Kidney glomerular epithelial cell (primary cell): Measurements from ENCODE around the gene GCN1.
A peak's percentile ranks its signal among the peaks of the same experiment; 100 is the strongest.
"Not testable (repeated sequence)": the region's sequence is repeated elsewhere in the genome, so short reads cannot be mapped to it uniquely, and the experiment has no call there.

Source experiments
- DNase-seq: peaks from one replicate; lab custom pipeline; 2025; lab: John Stamatoyannopoulos, UW

The GCN1 gene, protein sequence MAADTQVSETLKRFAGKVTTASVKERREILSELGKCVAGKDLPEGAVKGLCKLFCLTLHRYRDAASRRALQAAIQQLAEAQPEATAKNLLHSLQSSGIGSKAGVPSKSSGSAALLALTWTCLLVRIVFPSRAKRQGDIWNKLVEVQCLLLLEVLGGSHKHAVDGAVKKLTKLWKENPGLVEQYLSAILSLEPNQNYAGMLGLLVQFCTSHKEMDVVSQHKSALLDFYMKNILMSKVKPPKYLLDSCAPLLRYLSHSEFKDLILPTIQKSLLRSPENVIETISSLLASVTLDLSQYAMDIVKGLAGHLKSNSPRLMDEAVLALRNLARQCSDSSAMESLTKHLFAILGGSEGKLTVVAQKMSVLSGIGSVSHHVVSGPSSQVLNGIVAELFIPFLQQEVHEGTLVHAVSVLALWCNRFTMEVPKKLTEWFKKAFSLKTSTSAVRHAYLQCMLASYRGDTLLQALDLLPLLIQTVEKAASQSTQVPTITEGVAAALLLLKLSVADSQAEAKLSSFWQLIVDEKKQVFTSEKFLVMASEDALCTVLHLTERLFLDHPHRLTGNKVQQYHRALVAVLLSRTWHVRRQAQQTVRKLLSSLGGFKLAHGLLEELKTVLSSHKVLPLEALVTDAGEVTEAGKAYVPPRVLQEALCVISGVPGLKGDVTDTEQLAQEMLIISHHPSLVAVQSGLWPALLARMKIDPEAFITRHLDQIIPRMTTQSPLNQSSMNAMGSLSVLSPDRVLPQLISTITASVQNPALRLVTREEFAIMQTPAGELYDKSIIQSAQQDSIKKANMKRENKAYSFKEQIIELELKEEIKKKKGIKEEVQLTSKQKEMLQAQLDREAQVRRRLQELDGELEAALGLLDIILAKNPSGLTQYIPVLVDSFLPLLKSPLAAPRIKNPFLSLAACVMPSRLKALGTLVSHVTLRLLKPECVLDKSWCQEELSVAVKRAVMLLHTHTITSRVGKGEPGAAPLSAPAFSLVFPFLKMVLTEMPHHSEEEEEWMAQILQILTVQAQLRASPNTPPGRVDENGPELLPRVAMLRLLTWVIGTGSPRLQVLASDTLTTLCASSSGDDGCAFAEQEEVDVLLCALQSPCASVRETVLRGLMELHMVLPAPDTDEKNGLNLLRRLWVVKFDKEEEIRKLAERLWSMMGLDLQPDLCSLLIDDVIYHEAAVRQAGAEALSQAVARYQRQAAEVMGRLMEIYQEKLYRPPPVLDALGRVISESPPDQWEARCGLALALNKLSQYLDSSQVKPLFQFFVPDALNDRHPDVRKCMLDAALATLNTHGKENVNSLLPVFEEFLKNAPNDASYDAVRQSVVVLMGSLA (N-terminal part only)

GRCh38 chr12:120194534-120195395 is at the start of gene GCN1:
TSS of gene GCN1 (minus strand) at chr12:120194715. CDS start at chr12:120194697, 18 bp downstream.
- peak; percentile 59 for DNase-seq

GRCh38 chr12:120242971-120243699 is 48.6 kb upstream of the GCN1 start:
- no peak for DNase-seq

GRCh38 chr12:120242275-120242799 is 47.8 kb upstream of the GCN1 start:
- no peak for DNase-seq

DNA sequence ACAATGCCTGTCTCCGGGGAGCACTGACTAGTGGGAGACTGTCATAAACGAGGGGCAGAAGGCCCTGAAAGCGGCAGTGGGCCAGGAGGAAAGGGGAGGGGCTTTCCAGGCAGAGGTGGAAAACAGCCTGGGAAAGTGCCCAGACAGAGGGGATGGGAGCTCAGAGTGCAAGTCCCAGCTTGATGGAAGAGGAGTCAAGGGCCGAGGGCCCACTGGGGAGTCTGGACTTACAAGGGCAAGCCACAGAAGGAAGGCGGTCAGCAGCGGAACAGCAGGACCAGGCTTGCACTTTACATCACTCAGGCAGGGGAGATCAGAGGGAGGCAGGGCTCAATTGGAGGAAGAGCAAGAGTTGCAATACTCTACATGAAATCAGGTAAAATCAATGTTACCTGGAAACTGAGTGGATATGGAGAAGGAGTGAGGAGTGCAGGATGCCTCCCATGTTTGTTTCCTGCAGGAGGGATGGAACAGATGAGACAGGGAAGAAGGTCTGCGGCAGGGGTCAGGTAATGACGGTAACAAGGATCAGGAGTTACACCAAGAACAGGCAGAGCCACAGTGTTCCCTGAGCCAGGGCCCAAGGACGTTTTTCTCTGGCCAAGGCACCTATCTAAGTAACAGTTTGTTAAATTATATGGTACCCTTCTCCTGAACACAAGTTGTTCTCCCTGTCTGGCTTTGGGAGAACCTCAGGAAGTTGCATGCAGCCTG is 47.2 kb upstream of the GCN1 start:
- DNase-seq, result no peak

- no peak for DNase-seq
Observed at GRCh38 chr12:120240495-120240833, 45.9 kb upstream of the GCN1 start.

GRCh38 chr12:120239776-120240494 is 45.4 kb upstream of the GCN1 start:
- DNase-seq, result no peak

DNA sequence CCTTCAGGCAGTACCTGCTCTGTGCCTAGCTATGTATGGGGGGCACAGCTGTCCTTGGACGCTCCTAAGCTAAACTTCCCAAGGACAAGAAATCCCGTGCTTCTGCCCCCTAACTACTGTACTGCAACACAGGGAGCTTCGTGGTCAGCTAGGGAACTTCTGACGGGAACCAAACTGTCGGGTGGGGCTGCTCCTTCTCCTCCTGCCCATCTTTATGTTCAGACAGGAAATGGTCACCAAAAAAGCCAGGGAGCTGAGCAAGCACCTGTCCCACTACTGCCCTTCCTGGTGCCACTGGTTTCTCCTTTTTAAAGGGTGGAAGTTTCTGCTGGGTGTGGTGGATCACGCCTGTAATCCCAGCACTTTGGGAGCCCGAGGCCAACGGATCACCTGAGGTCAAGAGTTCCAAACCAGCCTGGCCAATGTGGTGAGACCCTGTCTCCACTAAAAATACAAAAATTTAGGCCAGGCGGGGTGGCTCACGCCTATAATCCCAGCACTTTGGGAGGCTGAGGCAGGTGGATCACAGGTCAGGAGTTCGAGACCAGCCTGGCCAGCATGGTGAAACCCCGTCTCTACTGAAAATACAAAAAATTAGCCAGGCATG is 44.4 kb upstream of the GCN1 start:
- no peak for DNase-seq

GRCh38 chr12:120238217-120238616 is 43.7 kb upstream of the GCN1 start:
- no peak for DNase-seq

DNA sequence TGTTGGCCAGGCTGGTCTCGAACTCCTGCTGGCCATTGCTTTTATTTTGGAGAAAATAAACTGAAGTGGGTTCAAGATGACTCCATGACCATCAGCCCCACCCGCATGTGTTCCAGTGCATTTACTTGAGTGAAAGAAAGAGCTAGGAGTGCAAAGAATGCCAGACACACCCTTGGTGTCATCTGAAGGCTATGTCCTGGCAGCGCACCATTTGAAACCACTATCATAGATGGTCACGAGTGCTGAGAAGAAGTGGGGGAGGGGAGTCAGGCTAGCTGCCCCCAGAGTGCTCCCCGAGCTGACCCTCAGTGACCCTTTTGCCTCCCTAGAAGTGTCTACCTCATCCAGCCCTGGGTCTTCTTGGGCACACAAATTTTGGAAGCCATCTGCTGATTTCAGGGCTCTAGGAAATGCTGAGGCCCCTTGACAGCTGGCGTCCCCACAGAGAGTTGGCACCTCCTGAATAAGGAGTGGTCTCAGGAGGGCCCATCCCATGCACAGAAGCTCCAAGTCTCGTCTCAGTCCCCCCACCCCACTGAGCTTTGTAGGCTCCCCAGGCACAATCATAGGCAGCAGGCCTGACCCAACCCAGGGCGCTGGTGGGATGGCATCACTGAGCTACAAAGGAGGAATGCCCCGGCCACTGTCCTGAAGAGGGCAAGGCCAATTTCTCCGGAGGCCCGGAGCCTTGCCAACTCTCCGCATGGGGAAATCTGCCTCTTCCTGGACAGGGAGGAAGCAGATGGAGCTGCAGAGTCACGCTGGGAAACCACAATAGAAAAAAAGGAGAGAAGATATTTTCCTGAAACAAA is 43.1 kb upstream of the GCN1 start:
- no peak for DNase-seq

GRCh38 chr12:120236809-120237208 is 42.3 kb upstream of the GCN1 start:
- DNase-seq, result not testable (repeated sequence)

DNA sequence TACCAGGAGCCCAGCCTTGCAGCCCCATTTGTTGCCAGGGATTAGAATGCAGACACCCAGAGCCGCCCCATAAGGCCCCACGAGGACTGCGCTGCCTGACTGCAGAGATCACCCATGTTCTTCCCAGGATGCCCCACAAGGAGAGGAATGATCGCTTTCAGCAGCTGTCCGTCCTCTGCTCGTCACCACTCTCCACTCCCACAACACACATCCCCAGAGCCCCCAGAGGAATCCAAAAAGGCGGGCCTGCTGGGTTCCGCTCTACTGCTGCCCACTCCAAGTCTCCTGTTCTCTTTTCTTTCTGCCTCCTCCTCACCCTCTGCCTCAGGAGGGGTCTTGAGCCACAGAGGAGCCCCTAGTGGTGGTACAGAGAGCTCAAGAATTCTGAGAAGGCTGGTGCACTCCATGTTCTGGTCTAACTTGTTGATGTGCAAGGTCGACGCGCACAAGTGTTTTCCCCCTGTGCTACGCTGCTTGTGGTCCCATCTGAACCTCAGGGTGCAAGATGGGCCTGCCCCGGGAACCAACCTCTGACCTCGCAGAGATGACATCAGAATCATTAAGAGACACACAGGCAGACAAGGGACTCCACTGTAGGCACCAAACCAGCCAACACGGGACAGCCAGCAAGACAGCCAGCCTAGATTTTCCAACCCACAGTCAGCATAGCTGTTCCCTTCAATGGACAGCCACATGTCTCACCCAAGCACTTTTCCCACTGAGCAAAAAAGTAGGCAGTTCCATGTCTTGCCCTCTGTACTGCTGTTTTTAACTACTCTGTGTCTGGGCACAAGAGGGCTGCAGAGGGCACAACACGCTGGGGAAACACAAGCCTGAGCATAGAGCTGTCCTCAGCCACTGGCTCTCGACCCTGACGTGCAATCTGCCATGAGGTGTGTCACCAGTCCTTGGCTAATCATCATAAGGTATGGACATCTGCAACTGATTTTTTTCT is 41.1 kb upstream of the GCN1 start:
- no peak for DNase-seq

GRCh38 chr12:120234643-120235368 is 40.3 kb upstream of the GCN1 start:
- DNase-seq, result peak; percentile 97

DNA sequence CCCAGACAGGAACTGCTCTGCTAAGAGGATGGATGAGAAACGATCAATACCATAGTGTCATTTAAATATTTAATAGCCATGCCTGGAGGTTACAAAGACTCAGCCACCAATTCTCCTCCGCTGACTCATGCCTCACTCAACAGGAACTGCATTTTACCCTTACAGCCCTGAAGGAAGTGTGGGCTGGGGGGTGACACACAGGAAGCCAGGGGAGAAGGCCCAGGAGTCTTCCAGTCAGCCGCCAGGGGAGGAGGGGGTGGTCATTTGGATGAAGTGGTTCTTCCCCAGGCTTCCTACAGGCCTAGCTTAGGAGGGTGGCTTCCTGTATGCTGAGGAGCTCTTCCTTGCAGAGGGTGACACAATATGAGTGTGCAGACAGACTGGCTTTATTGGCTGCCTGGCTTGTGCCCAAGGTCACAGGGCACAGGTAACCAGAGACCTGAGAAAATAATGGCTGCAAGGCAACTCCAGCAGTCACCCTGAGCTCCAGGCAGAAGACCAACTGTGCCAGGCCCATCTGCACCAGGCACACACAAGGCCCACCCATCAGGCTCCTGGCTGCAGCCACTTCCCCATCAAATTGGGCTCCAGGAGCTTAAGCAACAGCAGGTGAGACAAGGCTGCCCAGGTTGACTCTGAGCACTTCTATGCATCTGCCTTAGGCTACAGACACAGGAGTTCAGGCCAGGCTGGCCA is 36.9 kb upstream of the GCN1 start:
- DNase-seq, result peak; percentile 88

- DNase-seq, result no peak
Observed at GRCh38 chr12:120230974-120231315, 36.4 kb upstream of the GCN1 start.

- DNase-seq, result peak; percentile 81
Observed at GRCh38 chr12:120230326-120230973, 35.9 kb upstream of the GCN1 start.
